ENCODE measurements around the gene RAPGEF4. TPM values are rescaled to one million over a fixed set of nuclear protein-coding genes. Genes with fewer than 3 reads are reported as not detected.

The RAPGEF4 gene
- total and polyA plus RNA-seq, 9 of the 15 experiments (the other 6 are each of a cell fraction or from before 2014, with no cell fraction given), result 0.04 to 0.33 (median 0.13) TPM; not detected in 6

- no peak for TF ChIP-seq REST (IDR thresholded peaks at IDR 0.05; ENCODE audit: borderline replicate concordance)
- no peak for TF ChIP-seq REST (CRISPR knock-in tag; IDR thresholded peaks at IDR 0.05; ENCODE audit: low read depth)
- no peak for TF ChIP-seq SMAD4 (CRISPR knock-in tag; conservative IDR thresholded peaks at IDR 0.05)
- no peak for TF ChIP-seq HCFC1 (IDR thresholded peaks at IDR 0.05; ENCODE audit: low read depth, low read length)
- TF ChIP-seq SRF (CRISPR knock-in tag; IDR thresholded peaks at IDR 0.05), result no peak
- no peak for TF ChIP-seq TEAD2 (tag; IDR thresholded peaks at IDR 0.05)
Observed at GRCh38 chr2:172855588-172855987, 119.9 kb downstream of the RAPGEF4 start (continued).

Data from K562 (cell line).